Upper lobe of right lung (tissue), 1 donor: ENCODE measurements around the gene NR1D1. TPM values are rescaled to one million over a fixed set of nuclear protein-coding genes. Genes with fewer than 3 reads are reported as not detected.
"Not testable (repeated sequence)": the region's sequence is repeated elsewhere in the genome, so short reads cannot be mapped to it uniquely, and the experiment has no call there.

ENCODE experiments used
- ATAC-seq: fragments of 200-7000 bp; cut with Tn5 transposase; one replicate; pipeline ENCODE4 v1.9.1; 2020; ENCODE audit warnings: mild to moderate bottlenecking, moderate library complexity
- DNase-seq: peaks from one replicate; pipeline ENCODE4 v3.0.0-alpha.2; 2020
- H3K27ac ChIP-seq: fragments of 200-600 bp; one replicate; pipeline ENCODE4 v1.8.0; 2022
- H3K27me3 ChIP-seq: fragments of 200-600 bp; one replicate; pipeline ENCODE4 v1.8.0; 2022; ENCODE audit warnings: mild to moderate bottlenecking
- H3K36me3 ChIP-seq: fragments of 200-600 bp; one replicate; pipeline ENCODE4 v1.8.0; 2022
- H3K4me1 ChIP-seq: fragments of 200-600 bp; one replicate; pipeline ENCODE4 v1.8.0; 2022
- H3K4me3 ChIP-seq: fragments of 200-600 bp; one replicate; pipeline ENCODE4 v1.8.0; 2022; ENCODE audit warnings: mild to moderate bottlenecking
- H3K9me3 ChIP-seq: fragments of 200-600 bp; one replicate; pipeline ENCODE4 v1.8.0; 2022
- CTCF ChIP-seq: fragments of 200-600 bp; IDR thresholded peaks from one replicate; pipeline ENCODE4 v1.8.0; 2022; ENCODE audit warnings: antibody characterized with exemption
- intact Hi-C: fragments of 100-400 bp; cut with DNase I; formaldehyde crosslinking; loops from one replicate; pipeline ENCODE4 v1.11.0; 2022
- long read RNA-seq: library from polyadenylated mRNA; unstranded; transcript quantifications from one replicate; pipeline ENCODE4 v2.0.0, GENCODE V29; 2021
- total RNA-seq: library from RNA; stranded (reverse); fragmentation: NEBNext Ultra II Directional; extraction: Animal tissue kit (Norgen Biotek cat#: 25700); gene quantifications from one replicate; pipeline ENCODE4 v1.2.1, GENCODE V29; 2021
- donor health status: DM: no; HTN: yes; CAD: no; lungs with severe emphysema.

The NR1D1 gene
- total RNA-seq: 24.9 TPM
- long read RNA-seq, transcript NR1D1-201 (8 exons, 2,772 nt): major isoform, 22 of 35 reads
- long read RNA-seq, partial matches to known transcripts: 7 of 35 reads
- long read RNA-seq, other reads (novel, unspliced or antisense): 6 of 35 reads

- ATAC-seq (no peak), DNase-seq (no peak)
- H3K4me3 ChIP-seq: peak within 1 kb of the TSS; percentile 86
- intact Hi-C loops: no loop called here
- TF ChIP-seq CTCF: no peak
- H3K27me3 ChIP-seq: no peaks in the 10 kb centered on the region
- H3K36me3 ChIP-seq: peaks cover 21% of the 10 kb centered on the region
- H3K9me3 ChIP-seq: no peaks in the 10 kb centered on the region
- peak within 1 kb of the TSS; percentile 95 for H3K27ac ChIP-seq
- H3K4me1 ChIP-seq: peaks cover 78% of the 10 kb centered on the region
Measured at GRCh38 chr17:40100419-40100668, at the start of gene NR1D1. NR1D1 (minus strand) TSS chr17:40100589; CDS start chr17:40100094, 495 bp downstream.

GRCh38 chr17:40148527-40148926 is 48.1 kb upstream of the NR1D1 start:
- no peak for ATAC-seq
- intact Hi-C loops: no loop called here
- DNase-seq: no peak
- H3K9me3 ChIP-seq: no peaks in the 10 kb centered on the region
- no peak overlapping the region for H3K4me3 ChIP-seq
- H3K27me3 ChIP-seq: no peaks in the 10 kb centered on the region
- peaks cover 7% of the 10 kb centered on the region for H3K4me1 ChIP-seq
- no peak overlapping the region for H3K27ac ChIP-seq
- TF ChIP-seq CTCF: no peak
- peaks cover 91% of the 10 kb centered on the region for H3K36me3 ChIP-seq

GRCh38 chr17:40145476-40145875 is 45.1 kb upstream of the NR1D1 start:
- no peak for DNase-seq
- H3K9me3 ChIP-seq: no peaks in the 10 kb centered on the region
- H3K27me3 ChIP-seq: no peaks in the 10 kb centered on the region
- no peak overlapping the region for H3K4me3 ChIP-seq
- H3K36me3 ChIP-seq: peaks cover 84% of the 10 kb centered on the region
- TF ChIP-seq CTCF: no peak
- ATAC-seq: no peak
- no peak overlapping the region for H3K27ac ChIP-seq
- peaks cover 14% of the 10 kb centered on the region for H3K4me1 ChIP-seq
- intact Hi-C loops: no loop called here

GRCh38 chr17:40143166-40143565 is 42.8 kb upstream of the NR1D1 start:
- not testable (repeated sequence) for DNase-seq

GRCh38 chr17:40139566-40140058 is 39.2 kb upstream of the NR1D1 start:
- no peak for TF ChIP-seq CTCF
- Histone ChIP-seq H3K4me3 (peak overlapping the region; percentile 77), H3K27me3 (no peaks in the 10 kb centered on the region), H3K36me3 (peaks cover 58% of the 10 kb centered on the region), H3K4me1 (peaks cover 15% of the 10 kb centered on the region), H3K9me3 (no peaks in the 10 kb centered on the region), H3K27ac (peak overlapping the region; percentile 92)
- ATAC-seq (no peak), DNase-seq (no peak)
- intact Hi-C loops: no loop called here

More at GRCh38 chr17:40143166-40143565, 42.8 kb upstream of the NR1D1 start:
- intact Hi-C loops, H3K27ac ChIP-seq, H3K9me3 ChIP-seq, H3K27me3 ChIP-seq, ATAC-seq, H3K4me3 ChIP-seq: not testable (repeated sequence)
- Histone ChIP-seq H3K4me1 (peaks cover 23% of the 10 kb centered on the region), H3K36me3 (peaks cover 63% of the 10 kb centered on the region)

- DNase-seq: no peak
- peaks cover 62% of the 10 kb centered on the region for H3K36me3 ChIP-seq
- no peak for ATAC-seq
- peaks cover 8% of the 10 kb centered on the region for H3K4me1 ChIP-seq
- no peak overlapping the region for H3K27ac ChIP-seq
- no peak for TF ChIP-seq CTCF
- no peaks in the 10 kb centered on the region for H3K27me3 ChIP-seq
- no peak overlapping the region for H3K4me3 ChIP-seq
- no peaks in the 10 kb centered on the region for H3K9me3 ChIP-seq
- intact Hi-C loops: no loop called here
Measured at GRCh38 chr17:40135817-40136216, 35.4 kb upstream of the NR1D1 start.
